NCI-H774 (cell line): Measurements from ENCODE around the gene BRICD5.

Source experiments
- DNase-seq: peaks from one replicate; lab custom pipeline; 2025; lab: John Stamatoyannopoulos, UW

Gene BRICD5

DNA sequence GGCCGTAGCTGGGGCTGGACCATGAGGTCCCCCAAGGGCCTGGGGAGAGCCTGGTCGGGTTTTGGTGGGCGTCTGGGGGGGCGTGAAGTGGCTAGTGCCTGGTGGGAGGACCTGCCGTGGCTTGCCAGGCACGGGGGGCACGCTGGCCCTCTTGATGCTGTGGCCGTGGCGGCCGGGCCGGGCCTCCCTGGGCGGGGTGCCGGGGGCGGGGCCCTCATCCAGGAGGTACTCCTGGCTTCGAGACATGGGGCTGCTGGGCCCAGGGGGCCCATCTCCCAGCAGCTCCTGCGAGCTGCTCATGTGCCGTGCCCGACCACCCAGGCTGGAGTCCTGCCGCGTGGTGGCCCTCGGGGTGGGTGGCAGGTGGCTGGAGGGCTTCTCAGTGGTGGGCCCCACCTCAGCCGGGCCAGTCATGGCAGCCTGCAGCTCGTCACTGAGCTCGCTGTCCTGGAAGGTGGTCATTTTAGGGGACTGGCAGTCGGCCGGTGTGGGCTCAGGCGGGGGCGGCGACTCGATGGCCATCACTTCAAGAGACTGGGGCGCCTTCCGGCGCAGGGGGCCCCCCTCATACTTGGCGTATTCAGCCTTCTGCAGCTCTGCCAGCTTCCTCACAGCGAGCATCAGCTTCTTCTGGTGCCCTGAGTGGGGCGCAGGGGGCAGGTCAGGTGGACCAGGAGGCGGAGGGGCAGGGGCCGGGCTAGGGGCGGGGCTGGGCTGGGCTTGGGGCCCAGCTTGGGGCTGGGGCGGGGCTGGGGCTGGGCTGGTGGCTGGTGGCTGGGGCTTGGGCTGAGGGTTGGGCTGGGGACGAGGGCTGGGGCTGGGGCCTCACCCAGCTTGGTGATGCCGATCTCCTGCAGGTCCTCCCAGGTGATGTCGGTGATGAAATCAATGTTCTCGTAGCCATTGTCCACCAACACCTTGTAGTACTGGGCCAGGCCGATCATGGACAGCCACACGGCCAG is 29.4 kb downstream of the BRICD5 start:
- DNase-seq, result no peak

DNA sequence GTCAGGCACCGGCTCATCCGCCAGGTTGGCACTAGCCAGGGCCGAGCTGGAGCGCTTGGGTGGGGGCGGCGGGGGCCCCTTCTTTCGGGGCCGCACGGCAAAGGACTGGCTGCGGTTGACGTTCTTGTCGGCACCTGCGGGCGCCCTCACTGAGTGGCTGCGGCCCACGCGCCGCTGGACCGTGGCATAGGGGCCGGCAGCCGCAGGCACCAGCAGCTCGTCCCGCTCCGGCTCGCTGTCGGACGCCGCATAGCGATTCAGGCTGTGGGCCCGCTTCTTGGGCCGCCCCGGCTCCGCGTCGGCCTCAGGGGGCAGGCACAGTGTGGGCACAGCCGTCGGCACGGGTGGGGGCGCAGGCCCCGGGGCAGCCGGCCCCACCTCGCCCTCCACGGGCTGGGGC is 30.2 kb downstream of the BRICD5 start:
- no peak for DNase-seq

DNA sequence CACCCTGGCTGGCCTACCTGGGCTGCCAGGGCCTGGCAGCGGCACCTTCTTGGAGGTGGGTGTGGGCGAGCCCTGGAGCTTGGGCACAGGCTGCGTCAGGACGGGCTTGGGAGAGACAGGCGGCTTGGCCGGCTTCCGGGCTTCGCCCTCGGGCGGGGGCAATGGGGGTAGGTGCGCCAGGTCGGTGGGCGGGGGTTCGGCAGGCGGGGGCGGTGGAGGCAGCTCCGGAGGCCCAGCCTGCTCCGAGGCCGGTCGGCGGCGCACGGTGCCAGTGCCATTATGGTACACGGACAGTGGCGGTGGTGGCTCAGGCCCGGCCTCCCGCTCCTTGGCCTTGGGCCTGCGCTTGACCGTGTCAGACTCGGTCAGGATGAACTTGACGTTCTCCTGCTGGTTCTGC is 31.1 kb downstream of the BRICD5 start:
- DNase-seq, result no peak

DNA sequence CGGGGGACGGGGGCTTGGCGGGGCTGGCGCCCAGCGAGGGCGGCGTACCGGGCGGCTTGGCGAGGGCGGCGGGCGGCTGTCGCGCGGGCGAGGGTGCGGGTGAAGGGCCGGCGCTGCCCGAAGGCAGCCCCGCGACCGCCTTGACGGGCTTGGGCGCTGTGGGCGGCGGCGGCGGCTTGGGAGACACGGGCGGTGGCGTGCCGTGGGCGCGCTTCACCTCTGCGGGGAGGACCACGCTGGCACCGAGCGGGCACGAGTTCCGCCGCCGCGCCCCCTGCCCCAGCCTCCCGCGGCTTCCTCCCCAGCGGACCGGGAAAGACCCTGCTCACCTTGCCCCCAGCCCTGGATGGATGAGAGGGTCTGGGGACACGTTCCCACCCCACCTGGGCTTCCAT is 31.6 kb downstream of the BRICD5 start:
- no peak for DNase-seq

DNA sequence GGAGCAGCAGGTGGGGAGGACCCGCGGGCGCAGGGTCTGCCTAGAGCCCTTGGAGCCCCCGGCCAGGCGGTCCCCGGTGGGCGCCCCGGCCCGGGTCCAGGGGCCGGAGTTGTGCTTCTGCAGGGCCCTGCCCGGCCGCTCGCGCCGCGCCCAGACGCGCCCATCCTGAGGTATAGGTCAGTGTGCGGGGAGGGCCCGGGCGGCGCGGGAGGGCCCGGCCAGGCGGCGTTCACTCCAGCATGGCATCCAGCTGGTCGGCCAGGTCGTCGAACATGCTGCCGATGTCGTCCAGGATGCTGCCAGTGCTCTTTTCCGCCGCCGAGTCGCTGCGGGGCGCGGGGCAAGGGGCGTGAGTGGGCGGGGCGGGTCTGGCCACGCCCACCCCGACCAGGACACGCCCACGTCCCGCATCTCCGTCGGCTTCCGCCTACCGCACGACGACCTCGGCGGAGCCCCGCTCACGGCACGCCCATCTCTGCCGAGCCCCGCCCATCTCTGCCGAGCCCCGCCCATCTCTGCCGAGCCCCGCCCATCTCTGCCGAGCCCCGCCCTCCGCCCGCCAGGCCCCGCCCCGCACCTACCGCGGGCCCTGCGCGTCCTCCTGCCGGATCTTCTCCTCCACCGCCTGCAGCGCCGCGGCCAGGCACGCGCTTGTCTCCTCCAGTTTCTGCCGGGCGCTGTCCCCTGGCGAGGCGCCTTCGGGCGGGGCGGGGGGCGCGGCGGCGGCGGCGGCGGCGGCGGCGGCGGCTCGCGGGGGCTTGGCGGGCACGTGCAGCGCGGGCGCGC is 32.1 kb downstream of the BRICD5 start:
- DNase-seq, result no peak

DNA sequence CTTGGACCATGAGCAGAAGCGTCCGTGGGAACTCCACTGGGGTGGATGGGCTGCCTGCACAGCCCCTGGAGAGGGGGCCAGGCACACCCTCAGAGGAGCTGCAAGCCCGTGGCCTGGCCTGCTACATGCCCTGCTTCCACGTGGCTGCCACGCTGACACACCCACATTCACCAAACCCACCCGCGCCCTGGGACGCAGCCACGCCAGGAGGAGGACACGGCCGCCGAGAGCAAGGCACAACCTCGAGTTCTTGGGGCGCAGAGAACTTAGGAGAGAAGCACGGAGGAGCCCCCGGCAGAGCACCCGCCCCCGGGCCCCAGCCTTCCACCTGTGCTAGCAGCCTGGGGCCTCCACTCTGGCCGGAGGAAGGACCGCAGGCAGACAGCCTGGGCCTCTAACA is 33.1 kb downstream of the BRICD5 start:
- DNase-seq, result no peak

DNA sequence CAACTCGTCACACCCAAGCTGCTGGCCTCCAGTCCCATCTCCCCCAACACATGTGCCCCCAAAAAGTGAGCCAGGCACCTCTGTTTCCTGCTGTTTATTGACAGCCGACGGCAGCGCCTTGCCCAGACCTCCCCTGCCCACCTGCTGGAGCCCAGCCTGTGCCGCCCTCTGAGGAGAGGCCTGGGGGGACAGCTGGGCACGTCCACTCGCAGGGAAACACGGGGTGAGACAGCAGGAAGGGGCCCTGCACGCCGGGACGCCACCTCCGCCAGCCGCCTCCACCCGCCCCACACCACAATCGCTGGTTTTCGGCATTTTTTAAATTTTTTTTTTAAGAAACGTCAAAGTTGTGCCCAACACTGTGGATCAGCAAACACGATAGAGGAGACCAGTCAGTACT is 33.6 kb downstream of the BRICD5 start:
- no peak for DNase-seq

DNA sequence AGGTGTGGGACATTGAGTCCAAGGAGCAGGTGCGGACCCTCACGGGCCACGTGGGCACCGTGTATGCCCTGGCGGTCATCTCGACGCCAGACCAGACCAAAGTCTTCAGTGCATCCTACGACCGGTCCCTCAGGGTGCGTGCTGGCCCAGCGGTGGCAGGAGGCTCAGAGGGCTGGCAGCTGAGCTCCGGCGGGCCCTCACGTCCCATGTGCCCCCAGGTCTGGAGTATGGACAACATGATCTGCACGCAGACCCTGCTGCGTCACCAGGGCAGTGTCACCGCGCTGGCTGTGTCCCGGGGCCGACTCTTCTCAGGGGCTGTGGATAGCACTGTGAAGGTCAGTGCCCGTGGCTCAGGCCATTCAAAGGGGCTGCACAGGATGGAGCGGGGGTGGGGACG is 34.6 kb downstream of the BRICD5 start:
- DNase-seq, result no peak

DNA sequence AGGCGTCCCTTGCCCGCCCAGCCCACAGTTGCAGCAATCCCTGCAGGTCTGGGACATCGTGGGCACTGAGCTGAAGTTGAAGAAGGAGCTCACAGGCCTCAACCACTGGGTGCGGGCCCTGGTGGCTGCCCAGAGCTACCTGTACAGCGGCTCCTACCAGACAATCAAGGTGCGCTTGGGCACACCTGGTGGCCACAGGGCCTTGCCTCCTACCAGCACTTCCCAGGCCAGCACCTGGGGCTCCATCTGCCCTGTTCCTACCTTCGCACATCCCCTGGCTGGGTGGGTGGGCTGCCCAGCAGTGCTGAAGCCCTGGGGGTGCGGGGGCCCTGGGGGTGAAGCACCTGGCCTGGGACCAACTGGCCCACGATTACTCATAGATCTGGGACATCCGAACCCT is 35.2 kb downstream of the BRICD5 start:
- no peak for DNase-seq

DNA sequence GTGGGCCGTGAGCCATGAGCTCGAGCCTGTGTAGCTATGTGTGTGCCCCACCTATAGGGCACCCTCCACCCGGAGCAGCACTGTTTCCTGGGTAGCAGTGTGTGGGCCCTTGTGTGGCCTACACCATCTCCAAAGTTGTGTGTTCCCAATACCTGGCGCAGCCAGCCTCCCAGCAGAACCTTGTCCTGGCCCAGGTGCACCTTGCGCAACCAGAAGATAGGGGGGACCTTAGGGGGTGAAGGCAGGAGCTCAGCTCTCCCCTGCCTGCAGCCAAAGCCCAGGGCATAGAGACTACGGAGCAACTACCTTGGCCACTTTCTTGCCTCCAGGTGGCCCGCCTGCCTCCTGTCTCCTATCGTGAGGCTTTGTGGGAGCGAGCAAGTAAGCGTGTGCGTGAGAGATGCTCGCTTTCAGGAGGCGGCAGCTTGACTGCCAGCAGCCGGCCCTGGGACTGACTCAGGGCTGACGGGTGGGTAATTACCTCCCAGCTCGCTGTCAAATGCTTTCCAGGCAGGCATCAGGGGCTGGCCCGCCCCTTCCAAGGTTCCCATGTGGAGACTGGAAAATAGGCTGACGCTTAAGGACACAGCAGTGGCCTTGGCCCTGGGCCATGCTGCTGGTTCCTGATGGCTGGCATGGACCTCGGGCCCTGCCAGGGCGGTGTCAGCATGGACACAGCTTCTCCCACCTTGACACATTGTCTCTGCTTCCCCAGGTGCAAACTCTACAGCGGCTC is 36.1 kb downstream of the BRICD5 start:
- DNase-seq, result no peak

DNA sequence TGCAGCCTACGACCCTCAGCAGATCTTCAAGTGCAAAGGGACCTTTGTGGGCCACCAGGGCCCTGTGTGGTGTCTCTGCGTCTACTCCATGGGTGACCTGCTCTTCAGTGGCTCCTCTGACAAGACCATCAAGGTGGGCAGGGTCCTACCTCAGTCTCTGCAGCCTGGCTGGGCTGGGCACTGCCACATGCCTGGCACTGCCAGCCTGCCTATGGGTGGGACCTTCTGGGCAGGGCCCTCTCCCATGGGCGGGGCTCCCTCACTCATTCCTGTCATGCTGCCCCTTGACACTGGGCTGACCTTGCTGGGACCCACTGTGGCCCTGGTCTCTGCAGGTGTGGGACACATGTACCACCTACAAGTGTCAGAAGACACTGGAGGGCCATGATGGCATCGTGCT is 36.7 kb downstream of the BRICD5 start:
- no peak for DNase-seq

DNA sequence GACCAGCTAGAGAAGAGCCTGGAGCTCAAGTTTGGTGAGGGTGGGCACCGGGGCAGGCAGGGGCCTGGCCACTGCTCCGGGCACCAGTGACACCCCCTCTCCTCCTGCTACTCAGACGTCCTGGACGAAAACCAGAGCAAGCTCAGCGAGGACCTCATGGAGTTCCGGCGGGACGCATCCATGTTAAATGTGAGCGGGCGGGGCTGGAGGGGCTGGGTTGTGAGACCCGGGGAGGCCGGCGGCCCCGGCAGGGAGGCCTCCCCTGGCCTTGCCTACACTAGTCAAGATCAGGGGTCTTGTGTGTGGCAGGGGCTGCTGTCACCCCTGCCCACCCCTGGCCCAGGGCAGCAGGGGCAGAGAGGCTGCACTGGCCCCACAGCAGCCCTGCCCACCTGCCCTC is 37.3 kb downstream of the BRICD5 start:
- no peak for DNase-seq

DNA sequence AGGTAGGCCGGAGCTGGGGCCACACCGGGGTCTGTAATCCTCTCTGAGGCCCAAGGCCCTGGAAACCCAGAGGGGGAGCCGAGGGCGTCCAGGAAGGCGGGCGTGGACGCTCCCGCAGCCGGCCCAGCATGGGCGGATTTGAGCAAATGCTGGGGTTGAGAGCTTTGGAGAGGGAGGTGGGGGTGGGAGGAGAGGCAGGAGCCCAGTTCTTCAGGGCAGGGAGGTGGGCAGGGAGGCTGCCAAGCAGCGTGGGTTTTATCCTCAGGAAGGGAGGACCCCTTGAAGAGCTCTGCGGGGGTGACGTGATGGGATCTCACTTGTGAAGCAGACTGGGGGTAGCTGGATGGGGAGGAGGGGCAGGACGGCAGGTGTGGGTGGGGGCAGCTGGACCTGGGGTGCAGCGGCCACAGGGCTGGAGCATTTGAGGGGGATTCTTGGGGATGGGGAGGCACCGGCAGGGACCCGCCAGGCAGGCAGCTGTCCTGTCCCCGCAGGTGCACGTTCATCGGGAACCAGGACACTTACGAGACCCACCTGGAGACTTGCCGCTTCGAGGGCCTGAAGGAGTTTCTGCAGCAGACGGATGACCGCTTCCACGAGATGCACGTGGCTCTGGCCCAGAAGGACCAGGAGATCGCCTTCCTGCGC is 37.9 kb downstream of the BRICD5 start:
- DNase-seq, result no peak

DNA sequence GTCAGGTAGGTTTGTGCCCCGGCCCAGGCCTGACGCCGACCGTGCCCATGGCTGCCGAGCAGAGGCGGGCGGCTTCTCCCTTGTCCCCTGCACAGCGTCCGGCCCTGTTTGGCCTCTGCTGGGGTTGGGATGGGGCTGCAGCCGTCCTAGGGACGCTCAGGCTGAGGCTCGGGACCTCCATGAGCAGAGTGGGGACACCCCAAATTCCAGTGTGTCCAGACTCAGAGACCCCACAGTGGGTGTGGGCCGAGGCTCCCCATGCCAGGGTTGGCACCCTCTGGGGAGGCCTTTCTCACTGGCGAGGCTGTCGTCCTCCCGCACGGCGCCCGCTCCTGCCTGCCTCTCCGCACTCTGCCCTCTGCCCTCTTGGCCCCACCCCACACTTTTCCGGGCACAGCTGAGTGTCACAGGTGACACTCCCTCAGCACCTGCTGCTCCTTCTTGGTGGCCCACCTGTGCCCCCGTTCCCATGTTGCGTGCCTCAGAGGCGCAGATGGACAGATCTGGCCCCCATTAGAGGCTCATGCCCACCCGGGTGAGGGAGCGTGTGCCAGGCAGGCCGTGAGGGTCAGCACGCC is 39.0 kb downstream of the BRICD5 start:
- no peak for DNase-seq

DNA sequence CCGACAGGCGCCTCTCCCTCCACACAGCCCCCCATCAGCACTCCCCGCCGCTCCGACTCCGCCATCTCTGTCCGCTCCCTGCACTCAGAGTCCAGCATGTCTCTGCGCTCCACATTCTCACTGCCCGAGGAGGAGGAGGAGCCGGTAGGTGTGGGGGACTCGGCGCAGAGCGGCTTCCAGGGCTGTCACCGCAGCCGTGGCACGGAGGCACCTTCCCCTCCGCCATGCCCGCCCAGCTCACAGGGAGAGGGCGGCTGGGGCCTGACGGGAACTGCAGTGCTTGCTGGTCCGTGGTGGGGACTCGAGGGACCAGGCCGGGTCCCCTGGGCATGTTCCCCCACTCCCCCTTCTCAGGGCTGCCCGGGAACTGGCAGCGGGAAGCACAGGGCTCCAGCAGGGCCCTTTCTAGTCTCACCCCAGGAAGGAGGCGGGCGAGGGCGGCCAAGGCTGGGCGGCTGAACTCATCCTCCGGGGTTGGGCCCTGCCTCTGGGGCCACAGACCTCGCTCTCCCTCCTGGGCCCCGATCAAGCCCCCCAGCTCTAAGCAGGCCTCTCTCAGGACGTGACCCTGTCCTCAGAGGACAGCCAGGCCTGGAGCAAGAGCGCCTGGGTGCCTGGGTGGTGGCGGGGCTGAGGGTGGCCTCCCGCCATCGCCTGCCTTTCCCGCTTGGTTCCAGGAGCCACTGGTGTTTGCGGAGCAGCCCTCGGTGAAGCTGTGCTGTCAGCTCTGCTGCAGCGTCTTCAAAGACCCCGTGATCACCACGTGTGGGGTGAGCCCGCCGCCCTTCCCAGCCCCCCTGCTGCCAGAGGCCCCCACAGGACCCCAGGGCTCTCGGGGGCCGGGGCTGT is 39.9 kb downstream of the BRICD5 start:
- no peak for DNase-seq

DNA sequence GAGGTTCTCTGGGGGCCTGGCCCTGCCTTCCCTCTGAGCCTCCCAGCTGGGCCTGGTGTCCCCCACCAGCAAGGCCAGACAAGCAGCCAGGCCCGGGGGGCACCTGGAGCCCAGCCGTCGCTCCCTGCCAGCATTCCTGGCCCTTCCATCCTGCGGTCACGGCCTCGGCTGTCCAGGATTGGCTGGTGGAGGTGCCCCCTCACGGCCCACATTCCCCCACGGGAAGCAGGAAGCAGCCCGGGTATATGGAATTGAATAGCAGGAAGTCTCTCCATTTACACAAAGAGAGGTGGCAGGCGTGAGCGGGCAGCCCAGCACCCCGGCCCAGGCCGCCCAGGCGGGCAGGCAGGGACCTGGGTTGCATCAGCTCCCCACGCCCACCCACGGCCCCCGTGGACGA is 40.6 kb downstream of the BRICD5 start:
- DNase-seq, result no peak

DNA sequence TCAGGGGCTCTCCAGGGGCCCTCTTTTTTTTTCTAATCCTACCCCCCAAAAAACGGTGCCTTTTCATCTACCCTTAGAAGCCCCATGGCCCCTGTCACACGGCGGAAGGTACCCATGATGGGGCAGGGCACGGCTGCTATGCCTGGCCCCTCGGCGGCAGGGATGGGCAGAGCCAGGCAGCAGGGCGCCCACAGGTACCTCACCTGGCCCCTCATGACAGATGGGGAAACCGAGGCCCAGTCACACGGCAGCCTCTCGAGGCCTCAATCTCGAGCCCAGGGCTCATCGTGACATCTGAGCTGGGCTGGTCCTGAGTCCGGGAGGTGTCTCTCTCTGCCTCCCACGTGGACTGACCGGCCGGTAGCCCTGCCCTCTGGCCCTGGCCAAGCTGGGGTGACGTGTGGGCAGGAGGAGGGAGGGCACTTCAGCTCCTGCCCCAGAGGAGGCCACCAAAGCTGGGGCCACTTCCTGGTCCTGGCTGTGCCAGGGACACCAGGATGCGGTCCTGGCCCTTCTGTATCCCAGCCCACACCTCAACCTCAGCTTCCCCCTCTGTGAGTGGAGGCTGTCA is 43.5 kb downstream of the BRICD5 start:
- DNase-seq, result no peak

DNA sequence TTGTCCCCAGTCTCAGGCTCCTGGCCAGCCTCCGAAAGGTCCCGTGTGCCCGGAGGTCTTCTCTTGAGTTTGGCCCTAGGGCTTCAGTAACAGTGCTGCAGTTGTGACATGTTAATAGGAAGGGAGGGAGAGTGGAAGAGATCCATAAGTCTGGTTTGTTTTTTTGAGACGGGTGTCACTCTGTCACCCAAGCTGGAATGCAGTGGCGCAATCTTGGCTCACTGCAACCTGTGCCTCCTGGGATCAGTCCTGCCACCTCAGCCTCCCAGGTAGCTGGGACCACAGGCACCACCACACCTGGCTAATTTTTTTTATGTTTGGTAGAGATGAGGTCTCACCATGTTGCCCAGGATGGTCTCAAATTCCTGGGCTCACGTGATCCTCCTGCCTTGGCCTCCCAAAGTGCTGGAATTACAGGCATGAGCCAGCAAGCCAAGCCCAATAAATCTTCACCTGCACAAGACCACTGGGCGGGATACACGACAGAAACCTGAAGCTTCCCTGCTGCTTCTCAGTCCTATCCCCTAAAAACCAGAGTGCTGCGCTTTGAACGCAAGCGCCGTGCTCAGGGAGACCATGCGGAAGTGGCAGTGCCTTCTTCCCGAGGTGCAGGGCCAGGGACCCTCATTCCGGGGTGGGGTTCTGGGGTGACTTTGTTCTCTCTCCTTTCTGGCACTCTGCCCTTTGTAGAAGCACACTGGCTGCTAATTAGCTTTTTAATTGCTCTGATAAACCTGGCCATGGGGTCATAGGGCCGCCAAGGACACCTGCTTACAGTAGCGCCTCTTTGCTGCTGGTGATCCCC is 44.2 kb downstream of the BRICD5 start:
- no peak for DNase-seq

DNA sequence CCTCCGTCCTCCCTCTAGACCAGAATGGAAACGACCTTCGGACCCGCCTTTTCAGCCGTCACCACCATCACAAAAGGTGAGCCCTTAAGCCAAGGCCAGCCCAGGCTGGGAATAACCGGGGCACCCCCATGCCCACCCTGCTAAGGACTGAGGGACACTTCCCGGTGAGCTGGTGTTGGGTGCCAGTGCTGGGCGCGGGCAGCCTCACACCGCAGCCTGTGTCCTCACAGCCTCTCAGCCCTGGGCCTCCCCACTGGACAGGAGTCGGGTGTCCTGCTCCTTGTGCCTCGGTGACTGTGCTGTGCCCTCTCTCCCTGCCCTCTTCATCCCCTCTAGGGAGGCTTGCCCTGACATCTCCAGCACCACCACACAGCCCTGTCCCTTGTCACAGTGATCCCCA is 44.8 kb downstream of the BRICD5 start:
- no peak for DNase-seq
